ENCODE measurements around the gene LRRC8E.

GRCh38 chr19:7930765-7931164 is 42.5 kb downstream of the LRRC8E start:
- TF ChIP-seq CTCF (conservative IDR thresholded peaks at IDR 0.05 in 1 of 2, IDR thresholded peaks at IDR 0.05 in 1 of 2; ENCODE audit: extremely low read depth in 1 of 2, insufficient read depth in 1 of 2, low read depth in 1 of 2, low read length in 2 of 2) (no peak), EZH2 (IDR thresholded peaks at IDR 0.05; ENCODE audit: borderline replicate concordance, low read length) (no peak)

Measured in mammary epithelial cell (primary cell).